Measurements from ENCODE around the gene CDK16. TPM values are rescaled to one million over a fixed set of nuclear protein-coding genes. Genes with fewer than 3 reads are reported as not detected.

The CDK16 gene
- total RNA-seq, 1 donor from 2014 or later, result 181 TPM

GRCh38 chrX:47179928-47180255 is 38.6 kb upstream of the CDK16 start:
- peaks cover 1% of the 10 kb centered on the region for H3K9me3 Mint-ChIP-seq (ENCODE audit: unreplicated experiment)
- no peaks in the 10 kb centered on the region for H3K4me1 Mint-ChIP-seq (ENCODE audit: low read depth, unreplicated experiment)
- H3K36me3 Mint-ChIP-seq (ENCODE audit: unreplicated experiment), result no peaks in the 10 kb centered on the region
- no peak for TF ChIP-seq CTCF (IDR thresholded peaks at IDR 0.05; ENCODE audit: partially characterized antibody, unreplicated experiment)
- no peak overlapping the region for H3K27ac Mint-ChIP-seq (ENCODE audit: unreplicated experiment)
- H3K27me3 Mint-ChIP-seq (ENCODE audit: unreplicated experiment), result peaks cover 7% of the 10 kb centered on the region
- no peak overlapping the region for H3K4me3 Mint-ChIP-seq (ENCODE audit: unreplicated experiment)
- DNase-seq, result no peak

GRCh38 chrX:47180346-47180745 is 38.1 kb upstream of the CDK16 start:
- Mint-ChIP-seq H3K36me3 (ENCODE audit: unreplicated experiment) (no peaks in the 10 kb centered on the region), H3K9me3 (ENCODE audit: unreplicated experiment) (peaks cover 1% of the 10 kb centered on the region), H3K4me3 (ENCODE audit: unreplicated experiment) (no peak overlapping the region), H3K27me3 (ENCODE audit: unreplicated experiment) (peaks cover 7% of the 10 kb centered on the region), H3K4me1 (ENCODE audit: low read depth, unreplicated experiment) (no peaks in the 10 kb centered on the region), H3K27ac (ENCODE audit: unreplicated experiment) (no peak overlapping the region)
- no peak for DNase-seq
- TF ChIP-seq CTCF (IDR thresholded peaks at IDR 0.05; ENCODE audit: partially characterized antibody, unreplicated experiment), result no peak

GRCh38 chrX:47181301-47181700 is 37.2 kb upstream of the CDK16 start:
- no peak for TF ChIP-seq CTCF (IDR thresholded peaks at IDR 0.05; ENCODE audit: partially characterized antibody, unreplicated experiment)
- H3K9me3 Mint-ChIP-seq (ENCODE audit: unreplicated experiment), result peaks cover 1% of the 10 kb centered on the region
- no peak for DNase-seq
- no peak overlapping the region for H3K4me3 Mint-ChIP-seq (ENCODE audit: unreplicated experiment)
- H3K27me3 Mint-ChIP-seq (ENCODE audit: unreplicated experiment), result peaks cover 10% of the 10 kb centered on the region
- H3K27ac Mint-ChIP-seq (ENCODE audit: unreplicated experiment), result no peak overlapping the region
- H3K4me1 Mint-ChIP-seq (ENCODE audit: low read depth, unreplicated experiment), result no peaks in the 10 kb centered on the region
- H3K36me3 Mint-ChIP-seq (ENCODE audit: unreplicated experiment), result no peaks in the 10 kb centered on the region

GRCh38 chrX:47182106-47182700 is 36.3 kb upstream of the CDK16 start:
- no peak for DNase-seq
- Mint-ChIP-seq H3K36me3 (ENCODE audit: unreplicated experiment) (no peaks in the 10 kb centered on the region), H3K27me3 (ENCODE audit: unreplicated experiment) (peaks cover 10% of the 10 kb centered on the region), H3K4me1 (ENCODE audit: low read depth, unreplicated experiment) (no peaks in the 10 kb centered on the region), H3K27ac (ENCODE audit: unreplicated experiment) (no peak overlapping the region), H3K4me3 (ENCODE audit: unreplicated experiment) (no peak overlapping the region), H3K9me3 (ENCODE audit: unreplicated experiment) (peaks cover 1% of the 10 kb centered on the region)
- no peak for TF ChIP-seq CTCF (IDR thresholded peaks at IDR 0.05; ENCODE audit: partially characterized antibody, unreplicated experiment)

- DNase-seq, result no peak
- no peaks in the 10 kb centered on the region for H3K36me3 Mint-ChIP-seq (ENCODE audit: unreplicated experiment)
- H3K27me3 Mint-ChIP-seq (ENCODE audit: unreplicated experiment), result peaks cover 7% of the 10 kb centered on the region
- TF ChIP-seq CTCF (IDR thresholded peaks at IDR 0.05; ENCODE audit: partially characterized antibody, unreplicated experiment), result no peak
- H3K4me1 Mint-ChIP-seq (ENCODE audit: low read depth, unreplicated experiment), result no peaks in the 10 kb centered on the region
- H3K9me3 Mint-ChIP-seq (ENCODE audit: unreplicated experiment), result no peaks in the 10 kb centered on the region
- H3K27ac Mint-ChIP-seq (ENCODE audit: unreplicated experiment), result no peak overlapping the region
- H3K4me3 Mint-ChIP-seq (ENCODE audit: unreplicated experiment), result no peak overlapping the region
Measured at GRCh38 chrX:47184486-47184885, 34.0 kb upstream of the CDK16 start.

Data from glutamatergic neuron (in vitro differentiated cells).